Measurements from ENCODE around the gene DCX. TPM values are rescaled to one million over a fixed set of nuclear protein-coding genes. Genes with fewer than 3 reads are reported as not detected.
A peak's percentile ranks its signal among the peaks of the same experiment; 100 is the strongest.

DCX gene
- total and polyA plus RNA-seq, 2 of the 4 experiments (the other 2 are of a cell fraction), result not detected

- ATAC-seq (ENCODE audit: low read depth) (no peak), DNase-seq (no peak)
- no TSS peak for BruUV-seq (replicated peaks)
- Histone ChIP-seq H3K9me3 (ENCODE audit: control insufficient read depth, insufficient read depth, low read length) (no peaks in the 10 kb centered on the region), H4K8ac (ENCODE audit: low read depth in 2 of 2, low read length in 2 of 2) (no peak overlapping the region), H3K56ac (ENCODE audit: extremely low read depth, insufficient read depth, low read length) (no peak overlapping the region), H3K27ac (ENCODE audit: insufficient read depth, low read length) (no peak overlapping the region), H3K36me3 (ENCODE audit: control insufficient read depth, insufficient read depth, low read length) (no peaks in the 10 kb centered on the region), H2BK15ac (ENCODE audit: low read depth, low read length) (no peak overlapping the region), H3K23ac (ENCODE audit: low read depth, low read length) (no peak overlapping the region), H4K5ac (ENCODE audit: low read depth, low read length) (no peak overlapping the region), H4K20me1 (ENCODE audit: insufficient read depth, low read length) (no peaks in the 10 kb centered on the region), H3K27me3 (ENCODE audit: control insufficient read depth, insufficient read depth, low read length) (peaks cover 5% of the 10 kb centered on the region), H4K91ac (ENCODE audit: insufficient read depth, low read depth, low read length) (no peak overlapping the region), H3K14ac (replicated peaks; ENCODE audit: low read depth, low read length) (no peak overlapping the region), H2AK9ac (replicated peaks; ENCODE audit: low read depth, low read length, poor library complexity) (no peak overlapping the region), H2BK5ac (ENCODE audit: low read depth, low read length, poor library complexity, severe bottlenecking) (no peak overlapping the region), H2AFZ (replicated peaks; ENCODE audit: low read length, poor library complexity) (no peak overlapping the region), H3K4me3 (ENCODE audit: insufficient read depth, low read depth, low read length) (no peak overlapping the region), H3K4me2 (ENCODE audit: low read depth, low read length) (no peak overlapping the region), H3K9ac (ENCODE audit: low read depth, low read length) (no peak overlapping the region), H3K9me1 (ENCODE audit: insufficient read depth, low read length) (no peaks in the 10 kb centered on the region), H2AK5ac (ENCODE audit: low read depth, low read length) (no peak overlapping the region), H2BK20ac (ENCODE audit: low read depth, low read length) (no peak overlapping the region), H3K4ac (ENCODE audit: low read depth, low read length) (no peak overlapping the region), H3K79me1 (ENCODE audit: low read depth in 1 of 2, low read length in 2 of 2) (no peaks in the 10 kb centered on the region), H3K18ac (ENCODE audit: low read depth, low read length) (no peak overlapping the region), H2BK120ac (ENCODE audit: low read depth, low read length) (no peak overlapping the region), H3K4me1 (ENCODE audit: control insufficient read depth, insufficient read depth, low read length) (no peaks in the 10 kb centered on the region)
- in situ Hi-C loops (cut with MboI; ENCODE audit: low sequenced_read_pairs) (no loop called here), intact Hi-C loops (cut with micrococcal nuclease) (no loop called here), dilution Hi-C loops (cut with HindIII; ENCODE audit: low sequenced_read_pairs, unreplicated experiment) (no loop called here)
- ChIA-PET POLR2A (ENCODE audit: unreplicated experiment) (no interaction called here), CTCF (no interaction called here)
- TF ChIP-seq FOS (IDR thresholded peaks at IDR 0.05; ENCODE audit: low read depth, low read length), result no peak
- peak; percentile 87 for TF ChIP-seq MAFK (IDR thresholded peaks at IDR 0.05; ENCODE audit: low read depth, low read length)
- no peak for TF ChIP-seq MXI1 (IDR thresholded peaks at IDR 0.05; ENCODE audit: borderline replicate concordance, low read depth, low read length)
- TF ChIP-seq BHLHE40 (IDR thresholded peaks at IDR 0.05; ENCODE audit: low read depth, low read length), result no peak
Observed at GRCh38 chrX:111328858-111329257, 83.1 kb downstream of the DCX start.

Measured in IMR-90 (cell line).